H7 (cell line): ENCODE measurements around the gene SORCS2. TPM values are rescaled to one million over a fixed set of nuclear protein-coding genes. Genes with fewer than 3 reads are reported as not detected.

ENCODE experiments used
- DNase-seq: peaks from one replicate; pipeline ENCODE4 v3.0.0; 2012
- H3K27me3 ChIP-seq: 2 replicates; pipeline ENCODE4 v1.6.0; 2011; ENCODE audit warnings: mild to moderate bottlenecking, low read length; ENCODE audit not compliant: control insufficient read depth, insufficient read depth
- H3K36me3 ChIP-seq: replicated peaks from 2 replicates; pipeline ENCODE4 v1.5.1; 2011; ENCODE audit warnings: low read length; ENCODE audit not compliant: control insufficient read depth, insufficient read depth
- H3K4me3 ChIP-seq: 2 replicates; pipeline ENCODE4 v1.5.1; 2011; ENCODE audit warnings: low read depth, mild to moderate bottlenecking, control low read depth, low read length, moderate library complexity; ENCODE audit not compliant: insufficient read depth
- total RNA-seq: library from RNA; depleted of rRNA; stranded (reverse); fragments of >200 nt; shearing (Covaris generic); gene quantifications from 2 replicates; pipeline ENCODE4 v1.2.3, GENCODE V29; 2014; rRNA removed

Gene SORCS2
- 2.0 and 4.9 TPM in 2 replicates for total RNA-seq

DNA sequence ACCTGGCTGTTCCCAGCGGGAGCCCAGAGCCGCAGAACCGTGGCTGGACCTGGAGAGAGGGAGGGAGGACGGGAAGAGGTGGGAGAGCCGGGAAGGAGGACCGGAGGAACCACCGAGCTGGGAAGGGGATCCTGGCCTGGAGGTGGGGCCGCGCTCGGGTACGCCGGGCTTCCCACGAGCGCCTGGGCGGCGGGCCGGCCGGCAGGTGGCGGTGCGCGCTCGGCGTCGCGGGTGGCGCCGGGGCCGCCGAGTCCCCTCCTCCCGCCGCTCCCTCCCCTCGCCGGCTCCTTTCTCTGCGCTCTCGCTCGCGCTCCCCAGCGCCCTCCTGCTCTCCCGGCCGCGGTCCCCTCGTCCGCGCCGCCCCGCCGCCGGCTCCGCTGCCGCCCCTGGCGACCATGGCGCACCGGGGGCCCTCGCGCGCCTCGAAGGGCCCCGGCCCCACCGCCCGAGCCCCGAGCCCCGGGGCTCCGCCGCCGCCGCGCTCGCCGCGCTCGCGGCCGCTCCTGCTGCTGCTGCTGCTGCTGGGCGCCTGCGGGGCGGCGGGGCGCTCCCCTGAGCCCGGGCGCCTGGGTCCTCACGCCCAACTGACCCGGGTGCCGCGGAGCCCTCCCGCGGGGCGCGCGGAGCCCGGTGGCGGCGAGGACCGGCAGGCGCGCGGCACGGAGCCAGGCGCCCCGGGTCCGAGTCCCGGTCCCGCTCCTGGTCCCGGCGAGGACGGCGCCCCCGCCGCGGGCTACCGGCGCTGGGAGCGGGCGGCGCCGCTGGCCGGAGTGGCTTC lies at the start of gene SORCS2:
SORCS2 (plus strand) TSS at position 287 of the 778 bp plus-strand sequence.
- Histone ChIP-seq H3K36me3 (no peaks in the 10 kb centered on the region), H3K4me3 (peak within 1 kb of the TSS; percentile 63), H3K27me3 (peaks cover 23% of the 10 kb centered on the region)
- peak; percentile 95 for DNase-seq

DNA sequence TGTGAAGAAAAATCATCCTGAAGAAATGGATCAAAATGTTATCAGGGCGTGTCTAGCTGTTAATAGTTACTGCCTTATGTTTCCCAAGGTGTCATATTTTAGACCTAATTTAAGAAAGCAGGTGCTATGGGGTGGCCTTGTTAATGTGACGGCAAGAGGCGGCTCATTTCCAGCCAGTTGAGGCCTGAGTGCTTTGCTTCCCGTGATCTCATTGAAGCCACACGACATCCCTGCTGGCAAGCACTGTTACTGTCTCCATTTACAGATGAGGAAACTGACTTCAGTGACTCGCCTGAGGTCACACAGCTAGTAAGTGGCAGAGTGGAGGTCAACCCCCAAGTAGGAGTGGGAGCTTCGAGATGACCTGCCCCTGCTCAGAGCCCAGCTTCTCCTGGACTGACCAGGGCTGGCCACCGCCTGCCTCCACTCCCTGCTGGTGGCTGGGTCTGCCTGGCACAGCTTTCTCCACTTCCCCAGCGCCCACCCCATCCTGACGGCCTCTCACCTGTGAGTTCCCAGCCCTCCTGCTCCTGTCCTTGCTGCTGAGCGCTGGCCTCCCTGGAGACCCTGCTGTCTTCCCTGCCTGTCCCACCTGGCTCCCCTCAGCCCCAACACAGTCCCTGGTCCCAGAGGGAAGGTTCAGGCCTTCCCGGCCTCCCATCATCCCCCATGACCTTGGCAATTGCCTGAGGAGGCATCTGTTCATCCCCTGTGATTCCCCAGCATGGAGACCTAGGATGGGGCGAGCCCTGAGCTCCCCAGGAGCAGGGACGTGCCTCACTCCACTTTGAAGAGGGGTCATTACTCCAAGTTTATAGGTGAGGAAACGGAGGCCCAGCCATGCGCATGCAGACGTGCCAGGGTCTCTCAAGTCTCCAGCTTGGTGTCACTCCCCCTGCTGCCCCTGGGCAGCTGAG lies 47.7 kb upstream of the SORCS2 start:
- peak; percentile 42 for DNase-seq
- Histone ChIP-seq H3K36me3 (no peaks in the 10 kb centered on the region), H3K27me3 (no peaks in the 10 kb centered on the region), H3K4me3 (no peak overlapping the region)

DNA sequence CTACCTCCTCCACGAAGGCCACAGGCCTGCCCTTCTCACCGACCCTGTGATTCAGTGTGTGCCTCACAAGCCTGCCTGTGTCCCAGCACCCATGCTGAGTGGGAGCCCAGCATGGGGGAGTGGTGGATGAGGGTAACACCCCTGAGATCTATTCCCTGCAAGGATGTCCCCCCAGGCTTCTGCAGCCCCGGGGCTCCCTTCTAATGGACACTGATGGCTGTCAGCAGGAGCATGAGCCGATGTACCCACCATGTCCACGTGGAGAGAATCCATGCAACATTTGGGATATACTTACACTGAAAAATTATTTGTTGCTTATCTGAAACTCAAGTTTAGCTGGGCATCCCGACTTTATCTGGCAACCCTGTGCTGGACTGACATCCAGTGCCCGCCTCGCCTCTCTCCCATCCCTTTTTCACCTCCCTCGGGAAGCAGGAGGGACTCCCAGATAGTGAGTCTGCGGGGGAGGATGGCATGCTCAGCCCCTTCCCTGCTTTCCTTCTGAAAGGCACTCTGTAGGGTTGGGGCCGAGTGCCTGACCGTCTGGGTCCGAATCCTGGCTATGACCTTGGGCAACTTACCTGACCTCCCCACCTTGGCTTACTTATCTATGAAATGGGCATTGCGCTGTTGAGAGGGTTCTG lies 46.9 kb upstream of the SORCS2 start:
- H3K4me3 ChIP-seq: no peak overlapping the region
- no peaks in the 10 kb centered on the region for H3K36me3 ChIP-seq
- DNase-seq: no peak
- no peaks in the 10 kb centered on the region for H3K27me3 ChIP-seq

DNA sequence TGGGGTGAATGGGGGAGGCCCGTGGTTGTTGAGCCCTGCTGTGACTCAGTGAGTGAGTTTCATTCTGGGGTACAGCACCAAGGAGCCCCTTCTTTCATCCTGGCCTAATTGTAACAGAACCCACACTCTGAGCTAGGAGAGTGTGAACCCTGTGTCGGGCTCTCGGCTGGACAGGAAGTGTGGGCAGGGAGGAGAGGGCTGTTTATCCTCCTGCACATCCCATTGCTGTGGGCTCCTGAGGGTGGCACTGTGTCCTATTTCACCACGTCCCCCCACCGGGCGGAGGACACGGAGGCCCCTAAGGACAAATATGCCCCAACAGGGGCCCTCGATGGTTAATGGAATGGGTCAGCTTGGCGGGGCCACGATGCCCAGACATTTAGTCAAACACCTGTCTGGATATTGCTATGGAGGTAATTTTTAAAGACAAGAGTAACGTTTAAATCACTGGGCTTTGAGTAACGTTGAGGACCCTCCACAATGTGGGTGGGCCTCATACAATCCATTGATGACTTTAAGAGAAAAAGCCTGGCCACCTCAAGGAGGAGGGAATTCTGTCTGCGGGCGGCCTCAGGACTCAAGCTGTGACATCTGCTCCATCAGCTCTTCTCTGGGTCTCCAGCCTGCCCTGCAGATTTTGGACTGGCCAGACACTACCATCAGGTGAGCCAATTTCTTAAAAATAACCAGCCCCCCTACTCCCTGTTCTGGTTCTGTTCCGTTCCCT lies 46.1 kb upstream of the SORCS2 start:
- no peaks in the 10 kb centered on the region for H3K27me3 ChIP-seq
- H3K36me3 ChIP-seq: no peaks in the 10 kb centered on the region
- no peak overlapping the region for H3K4me3 ChIP-seq
- DNase-seq: peak; percentile 43

- peak; percentile 45 for DNase-seq
- H3K4me3 ChIP-seq: no peak overlapping the region
These were observed 45.6 kb upstream of the SORCS2 start for GRCh38 chr4:7146786-7147115.

GRCh38 chr4:7147261-7147660 lies 45.1 kb upstream of the SORCS2 start:
- Histone ChIP-seq H3K36me3 (no peaks in the 10 kb centered on the region), H3K27me3 (no peaks in the 10 kb centered on the region), H3K4me3 (no peak overlapping the region)
- no peak for DNase-seq

More at GRCh38 chr4:7146786-7147115, 45.6 kb upstream of the SORCS2 start:
- H3K27me3 ChIP-seq: no peaks in the 10 kb centered on the region
- no peaks in the 10 kb centered on the region for H3K36me3 ChIP-seq

GRCh38 chr4:7147661-7148310 lies 44.6 kb upstream of the SORCS2 start:
- no peaks in the 10 kb centered on the region for H3K36me3 ChIP-seq

DNA sequence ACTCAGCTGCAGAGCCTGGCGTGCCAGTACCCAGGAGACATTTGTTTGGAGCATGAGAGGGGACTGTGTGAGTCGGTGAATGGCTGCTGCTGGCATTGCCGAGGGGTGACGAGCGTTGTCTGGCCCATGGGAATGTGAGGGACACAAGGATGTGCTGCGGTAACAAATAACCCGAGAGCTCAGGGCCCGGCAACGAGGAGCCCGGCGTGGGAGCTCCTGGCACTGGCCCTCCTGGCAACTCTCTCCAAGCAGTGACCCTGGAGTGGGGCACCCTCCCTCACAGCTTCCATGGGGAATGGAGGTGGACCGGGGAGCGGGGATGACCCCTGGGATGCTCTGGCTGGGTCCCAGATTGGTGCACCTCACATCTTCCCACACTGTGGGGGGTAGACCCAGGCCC lies 44.0 kb upstream of the SORCS2 start:
- no peaks in the 10 kb centered on the region for H3K36me3 ChIP-seq
- H3K4me3 ChIP-seq: no peak overlapping the region
- no peaks in the 10 kb centered on the region for H3K27me3 ChIP-seq
- peak; percentile 34 for DNase-seq

More at GRCh38 chr4:7147661-7148310, 44.6 kb upstream of the SORCS2 start:
- peak; percentile 46 for DNase-seq
- Histone ChIP-seq H3K27me3 (no peaks in the 10 kb centered on the region), H3K4me3 (no peak overlapping the region)

DNA sequence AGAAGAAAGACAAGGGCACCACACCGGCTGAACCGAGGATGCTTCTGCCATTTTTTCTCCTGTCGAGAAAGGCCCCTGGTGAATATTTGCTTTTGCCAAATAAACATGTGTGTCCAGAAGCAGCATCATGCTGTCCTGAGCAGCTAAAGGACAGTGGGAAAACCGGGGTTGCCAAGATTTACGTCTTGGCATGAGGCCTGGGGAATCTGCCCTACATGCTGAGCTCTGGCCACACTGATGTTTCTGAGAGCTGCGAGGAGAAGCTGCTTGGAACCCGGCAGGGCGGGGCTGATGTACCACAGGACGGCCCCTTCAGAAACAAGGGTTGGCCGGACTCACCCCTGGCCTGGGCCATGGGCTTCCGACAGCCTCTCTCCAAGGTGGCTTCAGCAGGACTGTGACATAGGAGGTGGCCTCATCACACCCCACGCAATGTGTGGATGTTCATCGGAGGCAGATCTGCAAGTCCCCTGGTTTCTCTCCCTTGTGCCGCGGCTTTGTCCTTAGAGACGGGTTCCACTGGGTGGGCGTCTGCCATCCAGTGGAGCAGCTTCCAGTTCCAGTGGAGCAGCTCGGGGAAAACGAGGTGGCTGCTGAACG lies 42.2 kb upstream of the SORCS2 start:
- Histone ChIP-seq H3K4me3 (no peak overlapping the region), H3K27me3 (no peaks in the 10 kb centered on the region), H3K36me3 (no peaks in the 10 kb centered on the region)
- peak; percentile 46 for DNase-seq

GRCh38 chr4:7151668-7152227 lies 40.6 kb upstream of the SORCS2 start:
- Histone ChIP-seq H3K36me3 (no peaks in the 10 kb centered on the region), H3K27me3 (no peaks in the 10 kb centered on the region), H3K4me3 (no peak overlapping the region)
- peak; percentile 67 for DNase-seq

- Histone ChIP-seq H3K27me3 (no peaks in the 10 kb centered on the region), H3K4me3 (no peak overlapping the region), H3K36me3 (no peaks in the 10 kb centered on the region)
- no peak for DNase-seq
These were observed 38.6 kb upstream of the SORCS2 start for GRCh38 chr4:7153711-7154110.

DNA sequence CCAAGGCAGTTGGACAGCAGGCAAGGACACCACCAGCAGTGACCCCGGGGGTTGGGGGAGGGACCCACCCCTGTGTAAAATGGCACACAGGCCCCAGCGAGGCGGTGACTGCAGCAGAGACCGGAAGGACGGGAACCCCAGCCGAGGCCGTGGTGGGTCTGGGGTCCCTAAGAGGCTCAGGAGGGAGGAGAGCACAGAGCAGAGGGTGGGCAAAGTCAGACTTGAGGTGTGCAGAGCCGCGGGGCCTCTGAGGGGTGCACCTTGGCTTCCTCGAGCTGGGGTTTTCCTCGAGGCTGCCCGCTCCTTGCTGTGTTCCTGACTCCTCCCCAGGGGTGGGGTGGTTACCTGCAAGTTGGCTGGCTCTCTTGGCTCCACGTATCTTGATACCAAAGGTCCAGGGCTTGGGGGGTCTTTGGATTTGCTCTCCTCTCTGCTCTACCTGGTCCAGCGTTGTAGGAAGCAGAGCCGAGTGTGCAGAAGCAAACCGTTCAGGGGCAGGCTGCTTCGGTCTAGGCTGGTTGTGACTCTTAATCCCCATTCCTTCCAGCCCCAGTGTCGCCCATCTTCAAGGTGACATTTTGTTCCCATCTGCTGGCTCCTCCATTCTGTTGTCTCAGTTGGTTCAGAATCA lies 37.9 kb upstream of the SORCS2 start:
- DNase-seq: peak; percentile 54
- Histone ChIP-seq H3K27me3 (no peaks in the 10 kb centered on the region), H3K4me3 (no peak overlapping the region), H3K36me3 (no peaks in the 10 kb centered on the region)

- no peak overlapping the region for H3K4me3 ChIP-seq
- H3K27me3 ChIP-seq: no peaks in the 10 kb centered on the region
- peak; percentile 48 for DNase-seq
These were observed 36.7 kb upstream of the SORCS2 start for GRCh38 chr4:7155590-7156071.

More at GRCh38 chr4:7155590-7156071, 36.7 kb upstream of the SORCS2 start:
- H3K36me3 ChIP-seq: no peaks in the 10 kb centered on the region
